Thyroid gland (tissue), 4 donors: ENCODE data around the gene DBT. TPM values are rescaled to one million over a fixed set of nuclear protein-coding genes. Genes with fewer than 3 reads are reported as not detected.
"Not testable (repeated sequence)": the region's sequence is repeated elsewhere in the genome, so short reads cannot be mapped to it uniquely, and the experiment has no call there.

Experiments used
- DNase-seq, 2 donors: peaks; one replicate each; pipeline ENCODE4 v3.0.0-alpha.2; 2019
- H3K27ac ChIP-seq, 3 donors: fragments of 200-600 bp; sonication (generic); 1 replicate in 2 of 3; 2 replicates in 1 of 3; pipeline ENCODE4 v1.5.1; 2016 to 2019; ENCODE audit warnings: mild to moderate bottlenecking in 1 of 3, moderate library complexity in 1 of 3
- H3K27me3 ChIP-seq: fragments of 200-600 bp; sonication (generic); one replicate; pipeline ENCODE4 v1.5.1; 2019
- H3K36me3 ChIP-seq, 2 donors: fragments of 200-600 bp; sonication (generic); one replicate each; pipeline ENCODE4 v1.5.1; 2016 to 2019
- H3K4me1 ChIP-seq, 2 donors: fragments of 200-600 bp; sonication (generic); one replicate each; pipeline ENCODE4 v1.5.1; 2017 to 2019
- H3K4me3 ChIP-seq, 3 donors: fragments of 200-600 bp; sonication (generic); replicated peaks in 1 of 3; 1 replicate in 2 of 3; 2 replicates in 1 of 3; pipeline ENCODE4 v1.5.1; 2016; ENCODE audit warnings: mild to moderate bottlenecking in 1 of 3
- H3K9me3 ChIP-seq: fragments of 200-600 bp; sonication (generic); one replicate; pipeline ENCODE4 v1.5.1; 2017
- CTCF ChIP-seq, 6 experiments: fragments of 200-600 bp in 3 of 6; fragments of 450-650 bp in 3 of 6; sonication (generic) in 3 of 6; IDR thresholded peaks; one replicate each; pipeline ENCODE4 v1.5.1; 2016 to 2019; ENCODE audit warnings: antibody characterized with exemption in 6 of 6, mild to moderate bottlenecking in 2 of 6, inconsistent platforms in 1 of 6, moderate library complexity in 1 of 6
- POLR2A ChIP-seq, 2 donors: fragments of 450-650 bp; IDR thresholded peaks; one replicate each; pipeline ENCODE4 v1.6.1; 2017; ENCODE audit warnings: antibody characterized with exemption in 2 of 2, mild to moderate bottlenecking in 2 of 2, moderate library complexity in 1 of 2
- WGBS, 2 donors: methylation state at CpG; one replicate each; pipeline ENCODE4 v1.1.5; 2017; 5-methylcytosine and 5-hydroxymethylcytosine counted together
- intact Hi-C: fragments of 100-400 bp; cut with DNase I; formaldehyde crosslinking; loops from one replicate; pipeline ENCODE4 v1.15.1; 2023
- total RNA-seq, 4 donors: library from RNA; depleted of rRNA; stranded (reverse); fragments of >200 nt; gene quantifications; one replicate each; pipeline ENCODE4 v1.2.3, GENCODE V29; 2016

Gene DBT
- total RNA-seq, 4 donors from 2014 or later: 9.8 to 14.9 (median 12.1) TPM

- TF ChIP-seq CTCF (IDR thresholded peaks at IDR 0.05) (no peak), POLR2A (IDR thresholded peaks at IDR 0.05) (no peak)
- H3K27ac ChIP-seq: no peak overlapping the region
- 90 to 100% methylated on average over 2 of the region's 2 CpGs for WGBS, 2 donors
- peaks cover under 1 to 17% of the 10 kb centered on the region in 2 donors for H3K36me3 ChIP-seq
- no peaks in the 10 kb centered on the region for H3K9me3 ChIP-seq
- no peak for DNase-seq
- intact Hi-C loops: no loop called here
- H3K27me3 ChIP-seq: no peaks in the 10 kb centered on the region
- no peaks in the 10 kb centered on the region for H3K4me1 ChIP-seq
- H3K4me3 ChIP-seq: no peak overlapping the region
These were observed 31.8 kb downstream of the DBT start for GRCh38 chr1:100217834-100218233.

GRCh38 chr1:100215101-100215500, 34.5 kb downstream of the DBT start:
- no peak for DNase-seq
- WGBS, 2 donors: 94 to 98% methylated on average over 1 of the region's 1 CpG
- H3K36me3 ChIP-seq: peaks cover 15 to 20% of the 10 kb centered on the region in 2 donors
- no peak overlapping the region for H3K27ac ChIP-seq
- intact Hi-C loops: no loop called here
- no peak overlapping the region for H3K4me3 ChIP-seq
- no peak for TF ChIP-seq CTCF (IDR thresholded peaks at IDR 0.05)
- TF ChIP-seq POLR2A (IDR thresholded peaks at IDR 0.05): no peak
- H3K9me3 ChIP-seq: no peaks in the 10 kb centered on the region
- no peaks in the 10 kb centered on the region for H3K27me3 ChIP-seq
- no peaks in the 10 kb centered on the region for H3K4me1 ChIP-seq

GRCh38 chr1:100213141-100213540, 36.5 kb downstream of the DBT start:
- no peak for DNase-seq
- intact Hi-C loops: no loop called here
- no peak overlapping the region for H3K4me3 ChIP-seq
- H3K36me3 ChIP-seq: peaks cover 15 to 20% of the 10 kb centered on the region in 2 donors
- H3K27ac ChIP-seq: no peak overlapping the region
- no peaks in the 10 kb centered on the region for H3K4me1 ChIP-seq
- no peaks in the 10 kb centered on the region for H3K9me3 ChIP-seq
- 98% methylated on average over 30 to 37 of the region's 37 CpGs for WGBS, 2 donors
- H3K27me3 ChIP-seq: no peaks in the 10 kb centered on the region
- no peak for TF ChIP-seq CTCF (IDR thresholded peaks at IDR 0.05)
- TF ChIP-seq POLR2A (IDR thresholded peaks at IDR 0.05): no peak

GRCh38 chr1:100206301-100206700, 43.3 kb downstream of the DBT start:
- no peak for DNase-seq
- Histone ChIP-seq H3K4me1 (no peaks in the 10 kb centered on the region), H3K36me3 (peaks cover 9 to 12% of the 10 kb centered on the region in 2 donors), H3K27ac (no peak overlapping the region), H3K9me3 (no peaks in the 10 kb centered on the region), H3K27me3 (no peaks in the 10 kb centered on the region), H3K4me3 (no peak overlapping the region)
- TF ChIP-seq CTCF (IDR thresholded peaks at IDR 0.05): no peak
- no peak for TF ChIP-seq POLR2A (IDR thresholded peaks at IDR 0.05)
- 94 to 95% methylated on average over 2 of the region's 2 CpGs for WGBS, 2 donors
- intact Hi-C loops: no loop called here

DNA sequence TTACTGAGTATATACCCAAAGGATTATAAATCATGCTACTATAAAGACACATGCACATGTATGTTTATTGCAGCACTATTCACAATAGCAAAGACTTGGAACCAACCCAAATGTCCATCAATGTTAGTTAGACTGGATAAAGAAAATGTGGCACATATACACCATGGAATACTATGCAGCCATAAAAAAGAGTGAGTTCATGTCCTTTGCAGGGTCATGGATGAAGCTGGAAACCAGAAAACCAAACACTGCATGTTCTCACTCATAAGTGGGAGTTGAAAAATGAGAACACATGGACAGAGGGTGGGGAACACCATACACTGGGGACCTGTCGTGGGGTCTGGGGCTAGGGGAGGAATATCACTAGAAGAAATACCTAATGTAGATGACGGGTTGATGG, 44.0 kb downstream of the DBT start:
- peaks cover 3 to 10% of the 10 kb centered on the region in 2 donors for H3K36me3 ChIP-seq
- H3K4me3 ChIP-seq, H3K4me1 ChIP-seq, DNase-seq, H3K9me3 ChIP-seq, H3K27ac ChIP-seq, intact Hi-C loops, H3K27me3 ChIP-seq: not testable (repeated sequence)
- WGBS, 2 donors: 96 to 97% methylated on average over 2 of the region's 2 CpGs

- 99 to 100% methylated on average over 2 of the region's 2 CpGs for WGBS, 2 donors
- H3K9me3 ChIP-seq, intact Hi-C loops, H3K4me1 ChIP-seq, H3K4me3 ChIP-seq, DNase-seq, H3K27ac ChIP-seq, H3K27me3 ChIP-seq: not testable (repeated sequence)
- H3K36me3 ChIP-seq: peaks cover 0 to 13% of the 10 kb centered on the region in 2 donors
These were observed 44.5 kb downstream of the DBT start for GRCh38 chr1:100205103-100205502.

GRCh38 chr1:100202703-100203102, 46.9 kb downstream of the DBT start:
- intact Hi-C loops, H3K4me3 ChIP-seq, H3K9me3 ChIP-seq, H3K27me3 ChIP-seq, DNase-seq, H3K27ac ChIP-seq, H3K4me1 ChIP-seq: not testable (repeated sequence)
- 91 to 97% methylated on average over 2 of the region's 2 CpGs for WGBS, 2 donors
- peaks cover 7 to 20% of the 10 kb centered on the region in 2 donors for H3K36me3 ChIP-seq

DNA sequence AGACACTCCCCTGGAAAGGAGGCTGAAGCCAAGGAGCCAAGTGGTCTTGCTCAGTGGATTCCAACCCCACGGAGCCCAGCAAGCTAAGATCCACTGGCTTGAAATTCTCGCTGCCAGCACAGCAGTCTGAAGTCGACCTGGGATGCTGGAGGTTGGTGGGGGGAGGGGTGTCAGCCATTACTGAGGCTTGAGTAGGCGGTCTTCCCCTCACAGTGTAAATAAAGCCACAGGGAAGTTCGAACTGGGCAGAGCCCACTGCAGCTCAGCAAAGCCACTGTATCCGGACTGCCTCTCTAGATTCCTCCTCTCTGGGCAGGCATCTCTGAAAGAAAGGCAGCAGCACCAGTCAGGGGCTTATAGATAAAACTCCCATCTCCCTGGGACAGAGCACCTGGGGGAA, 49.6 kb downstream of the DBT start:
- H3K27ac ChIP-seq, H3K4me1 ChIP-seq, H3K4me3 ChIP-seq, H3K27me3 ChIP-seq, H3K9me3 ChIP-seq, DNase-seq, intact Hi-C loops: not testable (repeated sequence)
- WGBS, 2 donors: 67 to 72% methylated on average over 4 to 5 of the region's 6 CpGs
- H3K36me3 ChIP-seq: peaks cover 7 to 11% of the 10 kb centered on the region in 2 donors
